Mammary epithelial cell (primary cell): ENCODE measurements around the gene SPATA6.

Experiments
- CTCF ChIP-seq, 2 donors: IDR thresholded peaks in 1 of 2; conservative IDR thresholded peaks in 1 of 2; 2 replicates each; pipeline ENCODE4 v1.5.1; 2011 to 2012; ENCODE audit warnings: inconsistent platforms in 2 of 2, low read length in 2 of 2, mild to moderate bottlenecking in 2 of 2, control low read depth in 1 of 2, low read depth in 1 of 2; ENCODE audit not compliant: insufficient read depth in 1 of 2; ENCODE audit errors: extremely low read depth in 1 of 2
- EZH2 ChIP-seq: IDR thresholded peaks from 2 replicates; pipeline ENCODE4 v1.6.1; 2012; ENCODE audit warnings: low read length, inconsistent platforms, borderline replicate concordance

- TF ChIP-seq EZH2 (no peak), CTCF (conservative IDR thresholded peaks at IDR 0.05 in 1 of 2, IDR thresholded peaks at IDR 0.05 in 1 of 2; ENCODE audit: extremely low read depth in 1 of 2, insufficient read depth in 1 of 2, low read depth in 1 of 2, low read length in 2 of 2) (no peak)
Observed at GRCh38 chr1:48263041-48263440, 209.0 kb downstream of the SPATA6 start.
